T-cell (primary cell): ENCODE measurements around the gene GSAP. TPM values are rescaled to one million over a fixed set of nuclear protein-coding genes. Genes with fewer than 3 reads are reported as not detected.

Experiments
- ATAC-seq, 4 experiments: fragments of 200-7000 bp in 3 of 4; fragments of 150-1000 bp in 1 of 4; cut with Tn5 transposase; replicated peaks in 1 of 4; 1 replicate in 3 of 4; 2 replicates in 1 of 4; pipeline ENCODE4 v1.10.0; 2021; ENCODE audit warnings: moderate library complexity in 3 of 4, mild to moderate bottlenecking in 2 of 4, moderate number of reproducible peaks in 1 of 4
- CTCF ChIA-PET, 2 donors: fragments of 300-600 bp; sonication (Branson Sonifier 250); formaldehyde crosslinking; loops; one replicate each; lab custom pipeline; 2022; ENCODE audit warnings: antibody characterized with exemption in 2 of 2; lab: Charles Lee
- POLR2A ChIA-PET, 2 donors: fragments of 300-600 bp; sonication (Branson Sonifier 250); formaldehyde crosslinking; loops; one replicate each; lab custom pipeline; 2022; ENCODE audit warnings: antibody characterized with exemption in 2 of 2; lab: Charles Lee
- DNase-seq, 35 experiments: peaks; one replicate each; pipeline versions ENCODE4 v3.0.0 to v3.0.0-alpha.2; 2013 to 2023
- H3K27ac ChIP-seq: one replicate; pipeline ENCODE4 v1.5.1; 2013; ENCODE audit warnings: low read length
- H3K27me3 ChIP-seq, 2 experiments: replicated peaks in 1 of 2; 1 replicate in 1 of 2; 2 replicates in 1 of 2; pipeline versions ENCODE4 v1.6.1 to v1.7.0; 2013; ENCODE audit warnings: low read length in 1 of 2, mixed read lengths in 1 of 2; ENCODE audit not compliant: control insufficient read depth in 2 of 2, insufficient read depth in 2 of 2; ENCODE audit errors: extremely low read depth in 1 of 2
- H3K36me3 ChIP-seq, 2 donors: 1 replicate in 1 of 2; 2 replicates in 1 of 2; pipeline versions ENCODE4 v1.6.1 to v1.7.0; 2013; ENCODE audit warnings: low read length in 1 of 2; ENCODE audit not compliant: control insufficient read depth in 2 of 2, insufficient read depth in 1 of 2; ENCODE audit errors: extremely low read depth in 1 of 2
- H3K4me1 ChIP-seq, 2 experiments: 1 replicate in 1 of 2; 2 replicates in 1 of 2; pipeline versions ENCODE4 v1.6.1 to v1.7.0; 2013; ENCODE audit warnings: low read length in 2 of 2, mixed read lengths in 1 of 2; ENCODE audit not compliant: insufficient read depth in 2 of 2, control insufficient read depth in 1 of 2; ENCODE audit errors: extremely low read depth in 1 of 2
- H3K4me3 ChIP-seq, 2 donors: 1 replicate in 1 of 2; 2 replicates in 1 of 2; pipeline versions ENCODE4 v1.5.1 to v1.7.0; 2013; ENCODE audit warnings: mild to moderate bottlenecking in 2 of 2, low read length in 1 of 2, moderate library complexity in 1 of 2; ENCODE audit not compliant: control insufficient read depth in 1 of 2; ENCODE audit errors: extremely low read depth in 1 of 2
- H3K9me3 ChIP-seq: 2 replicates; pipeline ENCODE4 v1.7.0; 2013
- H3K27ac Mint-ChIP-seq, 2 donors: one replicate each; pipeline ENCODE4 v1.8.0; 2020 to 2021; ENCODE audit warnings: mild to moderate bottlenecking in 2 of 2, mixed read lengths in 2 of 2
- H3K27me3 Mint-ChIP-seq, 2 donors: one replicate each; pipeline ENCODE4 v1.8.0; 2021 to 2022; ENCODE audit warnings: mixed read lengths in 2 of 2
- H3K36me3 Mint-ChIP-seq: one replicate; pipeline ENCODE4 v1.8.0; 2021; ENCODE audit warnings: mixed read lengths
- H3K4me1 Mint-ChIP-seq, 3 donors: one replicate each; pipeline ENCODE4 v1.8.0; 2020 to 2022; ENCODE audit warnings: mixed read lengths in 3 of 3, mild to moderate bottlenecking in 1 of 3
- H3K4me3 Mint-ChIP-seq, 3 donors: one replicate each; pipeline ENCODE4 v1.8.0; 2020 to 2022; ENCODE audit warnings: mild to moderate bottlenecking in 3 of 3, mixed read lengths in 3 of 3, moderate library complexity in 3 of 3
- H3K9me3 Mint-ChIP-seq, 3 donors: one replicate each; pipeline ENCODE4 v1.8.0; 2020 to 2022; ENCODE audit warnings: mixed read lengths in 3 of 3
- WGBS: methylation state at CpG from one replicate; pipeline ENCODE4 v1.1.5; 2013; ENCODE audit warnings: missing lambda C conversion rate; ENCODE audit not compliant: insufficient coverage; 5-methylcytosine and 5-hydroxymethylcytosine counted together
- total RNA-seq, 35 experiments: library from RNA in 6 of 35; stranded (reverse) in 6 of 35; fragments of 120-200 nt in 1 of 35; gene quantifications; one replicate each; pipeline versions ENCODE4 v1.2.1 to v1.2.4 and lab custom pipeline; 2013 to 2026

Gene GSAP
- total RNA-seq, 5 donors from 2014 or later (not counting 1 experiment from before 2014, with no cell fraction given) = 17.7 to 40.0 (median 25.7) TPM

- Mint-ChIP-seq H3K4me1 (peaks cover 3 to 10% (median 6%) of the 10 kb centered on the region in 3 donors), H3K27ac (peak overlapping the region in 1 of 2 donors; percentile 15), H3K27me3 (peaks cover 0 to 4% of the 10 kb centered on the region in 2 donors), H3K4me3 (no peak overlapping the region), H3K9me3 (no peaks in the 10 kb centered on the region), H3K36me3 (no peaks in the 10 kb centered on the region)
- POLR2A ChIA-PET = no interaction called here
- Histone ChIP-seq H3K27me3 (no peaks in the 10 kb centered on the region), H3K27ac (no peak overlapping the region), H3K9me3 (no peaks in the 10 kb centered on the region), H3K36me3 (no peaks in the 10 kb centered on the region), H3K4me1 (peaks cover under 1 to 2% of the 10 kb centered on the region in 2 experiments), H3K4me3 (no peak overlapping the region)
- DNase-seq (no peak), ATAC-seq (no peak)
- WGBS = 96% methylated on average over 2 of the region's 5 CpGs
- CTCF ChIA-PET = no interaction called here
Measured at GRCh38 chr7:77433901-77434300, 17.8 kb upstream of the GSAP start.

DNA sequence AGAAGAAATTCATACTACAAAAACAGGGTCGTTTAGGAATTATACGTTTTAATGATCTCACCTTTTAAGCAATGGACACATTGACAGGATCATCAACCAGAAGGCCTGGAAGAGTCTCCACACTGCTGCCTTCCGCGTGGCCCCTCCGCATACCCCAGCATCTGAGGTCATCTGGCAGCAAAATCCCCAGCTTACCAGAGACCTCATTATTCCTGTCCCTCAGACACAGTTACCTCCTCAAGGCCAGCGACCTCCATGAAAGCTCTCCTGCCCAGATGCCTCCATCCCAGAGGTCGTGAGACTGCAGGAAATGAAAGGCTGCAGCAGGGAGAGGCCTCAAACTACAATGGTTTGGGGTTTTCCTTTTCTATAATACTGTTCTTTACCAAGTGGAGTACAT is 14.8 kb upstream of the GSAP start:
- H3K9me3 ChIP-seq = no peaks in the 10 kb centered on the region
- ChIA-PET CTCF (no interaction called here), POLR2A (no interaction called here)
- H3K27me3 ChIP-seq = no peaks in the 10 kb centered on the region
- no peak overlapping the region for H3K4me3 ChIP-seq
- H3K4me1 ChIP-seq = peaks cover 14 to 16% of the 10 kb centered on the region in 2 experiments
- peaks cover 24 to 37% (median 26%) of the 10 kb centered on the region in 3 donors for H3K4me1 Mint-ChIP-seq
- ATAC-seq (no peak), DNase-seq (no peak)
- H3K36me3 ChIP-seq = no peaks in the 10 kb centered on the region
- H3K36me3 Mint-ChIP-seq = no peaks in the 10 kb centered on the region
- no peaks in the 10 kb centered on the region for H3K9me3 Mint-ChIP-seq
- peaks cover 0 to 4% of the 10 kb centered on the region in 2 donors for H3K27me3 Mint-ChIP-seq
- no peak overlapping the region for H3K27ac ChIP-seq
- WGBS = 94% methylated on average over 2 of the region's 7 CpGs
- no peak overlapping the region for H3K27ac Mint-ChIP-seq
- H3K4me3 Mint-ChIP-seq = no peak overlapping the region

DNA sequence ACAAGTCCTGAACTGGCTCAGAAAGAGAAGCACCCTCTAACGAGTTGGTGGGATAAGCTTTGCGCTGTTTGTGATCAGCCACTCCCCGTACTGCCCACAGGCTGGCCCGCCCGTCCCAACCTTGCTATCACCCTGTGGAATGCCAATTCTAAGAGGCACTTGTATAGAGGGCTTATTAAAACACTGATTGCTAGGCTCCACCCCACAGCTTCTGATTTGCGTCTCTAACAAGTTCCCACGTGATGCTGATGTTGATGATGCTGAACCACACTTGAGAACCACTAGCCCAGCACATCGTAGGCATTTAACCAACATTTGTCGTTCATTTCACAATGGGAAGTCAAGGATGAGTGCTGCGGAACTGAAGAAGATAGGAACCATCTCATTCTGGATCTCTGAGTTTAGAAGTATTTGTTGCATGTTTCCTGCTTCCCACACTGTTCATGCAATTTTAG is 12.7 kb upstream of the GSAP start:
- Histone ChIP-seq H3K27ac (no peak overlapping the region), H3K27me3 (no peaks in the 10 kb centered on the region), H3K4me1 (peaks cover 14 to 16% of the 10 kb centered on the region in 2 experiments), H3K9me3 (no peaks in the 10 kb centered on the region), H3K36me3 (no peaks in the 10 kb centered on the region), H3K4me3 (no peak overlapping the region)
- DNase-seq (peak in 13 of 35 experiments; percentile 5 to 55 (median 27)), ATAC-seq (no peak)
- POLR2A ChIA-PET = interaction anchor here (0.5 to 0.6 kb wide), 3 partner anchors 38 to 230 kb away, joined by 3 to 13 read pairs (median 3); no protein-coding TSS in a partner anchor
- Mint-ChIP-seq H3K4me1 (peaks cover 24 to 37% (median 26%) of the 10 kb centered on the region in 3 donors), H3K4me3 (peak overlapping the region in 1 of 3 donors; percentile 63), H3K9me3 (no peaks in the 10 kb centered on the region), H3K36me3 (no peaks in the 10 kb centered on the region), H3K27me3 (peaks cover 0 to 5% of the 10 kb centered on the region in 2 donors), H3K27ac (peak overlapping the region in 1 of 2 donors; percentile 83)
- CTCF ChIA-PET = no interaction called here
- WGBS = 76% methylated on average over 2 of the region's 10 CpGs

DNA sequence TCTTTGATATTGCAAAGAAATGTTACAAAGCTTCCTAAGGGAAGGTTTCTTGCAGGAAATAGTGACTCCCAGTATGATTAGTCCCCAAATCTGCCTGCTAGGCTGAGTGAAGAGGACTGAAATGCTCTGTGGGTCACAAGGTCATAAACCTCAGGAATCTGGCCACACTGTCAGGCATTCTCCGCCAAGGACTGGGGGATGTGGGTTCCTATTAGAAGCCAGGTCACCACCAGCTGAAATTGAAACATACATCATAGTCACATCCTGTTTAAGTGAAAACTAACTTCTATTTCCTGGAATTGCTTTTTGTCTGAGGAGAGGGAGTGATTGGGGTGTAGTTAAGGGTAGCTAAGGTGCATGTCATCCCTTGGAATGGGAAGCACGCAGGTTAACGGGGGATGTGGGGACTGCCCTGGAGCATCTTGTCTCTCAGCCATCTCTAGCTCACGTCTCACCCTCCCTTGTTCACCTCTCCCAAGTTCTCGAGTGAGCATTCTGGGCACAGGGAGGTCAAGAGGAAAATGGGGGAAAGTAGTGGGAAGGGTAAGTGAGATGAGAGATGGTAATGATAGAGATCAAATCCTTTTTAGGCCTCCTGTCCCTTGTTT is 12.0 kb upstream of the GSAP start:
- no CpG with 5 or more reads among the region's 5 CpGs for WGBS
- Histone ChIP-seq H3K4me1 (peaks cover 14 to 16% of the 10 kb centered on the region in 2 experiments), H3K27me3 (no peaks in the 10 kb centered on the region), H3K9me3 (no peaks in the 10 kb centered on the region), H3K4me3 (no peak overlapping the region), H3K36me3 (no peaks in the 10 kb centered on the region), H3K27ac (peak overlapping the region; percentile 41)
- Mint-ChIP-seq H3K27me3 (peaks cover 2 to 5% of the 10 kb centered on the region in 2 donors), H3K36me3 (no peaks in the 10 kb centered on the region), H3K4me3 (peak overlapping the region in 2 of 3 donors; percentile 17 to 63), H3K27ac (peak overlapping the region; percentile 66 to 83), H3K4me1 (peaks cover 24 to 37% (median 26%) of the 10 kb centered on the region in 3 donors), H3K9me3 (no peaks in the 10 kb centered on the region)
- ATAC-seq (peak in 3 of 4 experiments; percentile 32 to 74 (median 66)), DNase-seq (peak in 2 of 35 experiments; percentile 5 to 18)
- POLR2A ChIA-PET = interaction anchor here (0.5 to 0.7 kb wide), 4 partner anchors 38 to 252 kb away, joined by 3 to 13 read pairs (median 4); no protein-coding TSS in a partner anchor
- CTCF ChIA-PET = interaction anchor here in 1 of 2 donors (0.6 kb wide), 1 partner anchor 14 kb away, joined by 3 read pairs; no protein-coding TSS in a partner anchor

DNA sequence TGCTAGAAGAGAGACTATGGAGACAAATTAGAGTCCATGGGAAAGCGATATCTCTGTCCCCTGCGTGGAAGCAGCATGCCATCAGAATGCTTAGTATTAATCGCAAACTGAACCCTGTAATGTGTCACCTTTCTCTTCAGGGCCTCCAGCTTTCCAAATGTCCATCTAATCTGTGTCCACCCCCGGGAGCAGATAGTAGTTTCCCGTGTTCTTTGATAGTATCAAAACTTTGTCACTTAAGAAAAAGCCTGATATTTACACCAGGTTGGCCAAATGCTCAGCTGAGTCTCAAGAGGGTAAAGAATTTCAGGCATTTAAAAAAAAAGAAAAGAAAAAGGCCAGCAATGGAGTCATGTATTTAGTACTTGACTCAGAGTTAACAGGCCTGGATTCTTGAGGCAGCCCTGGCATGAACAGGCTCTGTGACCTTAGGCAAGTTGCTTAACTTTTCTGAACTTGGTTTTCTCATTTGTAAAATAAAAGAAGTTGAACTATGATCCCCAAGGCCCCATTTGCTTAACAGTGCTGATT is 10.4 kb upstream of the GSAP start:
- 93% methylated on average over 4 of the region's 5 CpGs for WGBS
- H3K36me3 Mint-ChIP-seq = no peaks in the 10 kb centered on the region
- peaks cover 7% of the 10 kb centered on the region in 2 donors for H3K27me3 Mint-ChIP-seq
- ChIA-PET POLR2A (no interaction called here), CTCF (no interaction called here)
- Histone ChIP-seq H3K4me3 (no peak overlapping the region), H3K9me3 (no peaks in the 10 kb centered on the region), H3K27ac (no peak overlapping the region), H3K27me3 (no peaks in the 10 kb centered on the region), H3K36me3 (no peaks in the 10 kb centered on the region), H3K4me1 (peaks cover 14 to 16% of the 10 kb centered on the region in 2 experiments)
- ATAC-seq (no peak), DNase-seq (no peak)
- H3K4me1 Mint-ChIP-seq = peaks cover 24 to 37% (median 26%) of the 10 kb centered on the region in 3 donors
- no peaks in the 10 kb centered on the region for H3K9me3 Mint-ChIP-seq
- H3K4me3 Mint-ChIP-seq = no peak overlapping the region
- no peak overlapping the region for H3K27ac Mint-ChIP-seq

GRCh38 chr7:77426052-77426404 is 9.9 kb upstream of the GSAP start:
- H3K4me1 Mint-ChIP-seq = peaks cover 24 to 37% (median 26%) of the 10 kb centered on the region in 3 donors
- Histone ChIP-seq H3K4me1 (peaks cover 14% of the 10 kb centered on the region in 2 experiments), H3K9me3 (no peaks in the 10 kb centered on the region), H3K27ac (no peak overlapping the region), H3K4me3 (no peak overlapping the region), H3K27me3 (no peaks in the 10 kb centered on the region), H3K36me3 (no peaks in the 10 kb centered on the region)
- no CpG with 5 or more reads among the region's 5 CpGs for WGBS
- ATAC-seq = no peak
- POLR2A ChIA-PET = interaction anchor here in 1 of 2 donors (0.7 kb wide), 1 partner anchor 146 kb away, joined by 3 read pairs; no protein-coding TSS in a partner anchor
- H3K36me3 Mint-ChIP-seq = no peaks in the 10 kb centered on the region
- CTCF ChIA-PET = no interaction called here
- no peaks in the 10 kb centered on the region for H3K9me3 Mint-ChIP-seq
- no peak overlapping the region for H3K4me3 Mint-ChIP-seq
- H3K27ac Mint-ChIP-seq = no peak overlapping the region
- no peak for DNase-seq
- peaks cover 7 to 10% of the 10 kb centered on the region in 2 donors for H3K27me3 Mint-ChIP-seq
